Uterus (tissue), 4 donors: ENCODE data around the gene APOBEC3G. TPM values are rescaled to one million over a fixed set of nuclear protein-coding genes. Genes with fewer than 3 reads are reported as not detected.
"Not testable (repeated sequence)": the region's sequence is repeated elsewhere in the genome, so short reads cannot be mapped to it uniquely, and the experiment has no call there.

Source experiments
- DNase-seq, 2 donors: peaks; one replicate each; pipeline ENCODE4 v3.0.0-alpha.2; 2019 to 2020
- H3K27ac ChIP-seq, 2 donors: fragments of 200-600 bp; sonication (generic); 1 replicate in 1 of 2; 2 replicates in 1 of 2; pipeline ENCODE4 v1.5.1; 2016 to 2018
- H3K27me3 ChIP-seq, 2 donors: fragments of 200-600 bp; sonication (generic); one replicate each; pipeline ENCODE4 v1.5.1; 2018 to 2019; ENCODE audit warnings: control low read depth in 1 of 2
- H3K36me3 ChIP-seq, 2 donors: fragments of 200-600 bp; sonication (generic); one replicate each; pipeline ENCODE4 v1.5.1; 2019; ENCODE audit warnings: control low read depth in 1 of 2
- H3K4me1 ChIP-seq, 2 donors: fragments of 200-600 bp; sonication (generic); one replicate each; pipeline ENCODE4 v1.5.1; 2018 to 2019; ENCODE audit warnings: control low read depth in 1 of 2
- H3K4me3 ChIP-seq, 2 donors: fragments of 200-600 bp; sonication (generic); 1 replicate in 1 of 2; 2 replicates in 1 of 2; pipeline ENCODE4 v1.5.1; 2018 to 2019; ENCODE audit warnings: mild to moderate bottlenecking in 1 of 2
- H3K9me3 ChIP-seq, 2 donors: fragments of 200-600 bp; sonication (generic); one replicate each; pipeline ENCODE4 v1.5.1; 2019; ENCODE audit warnings: control low read depth in 1 of 2
- POLR2A ChIP-seq, 2 donors: fragments of 450-650 bp; IDR thresholded peaks; one replicate each; pipeline ENCODE4 v1.6.1; 2016; ENCODE audit warnings: antibody characterized with exemption in 2 of 2, mild to moderate bottlenecking in 1 of 2, moderate library complexity in 1 of 2
- intact Hi-C: fragments of 100-400 bp; cut with DNase I; formaldehyde crosslinking; loops from one replicate; pipeline ENCODE4 v1.15.1; 2023; ENCODE audit warnings: low total_unique reads
- total RNA-seq, 4 donors: library from RNA; depleted of rRNA in 3 of 4; stranded (reverse); fragments of >200 nt in 3 of 4; gene quantifications; one replicate each; pipeline versions ENCODE4 v1.1.0 to v1.2.4, GENCODE V29; 2014 to 2023
- TF ChIP-seq, protein P1 (sequence below), 4 experiments: fragments of 200-600 bp in 2 of 4; fragments of 450-650 bp in 2 of 4; sonication (generic) in 2 of 4; IDR thresholded peaks; one replicate each; pipeline ENCODE4 v1.5.1; 2016 to 2019; ENCODE audit warnings: antibody characterized with exemption in 4 of 4, mild to moderate bottlenecking in 2 of 4, moderate library complexity in 1 of 4
- donor health status: DM: yes; HTN: yes; CAD: no.

Gene APOBEC3G
- total RNA-seq: 10 to 100 TPM in 3 of 4 donors, 1 to 10 TPM in 1; 5.9 to 36.1 (median 21.6) TPM

- peak within 1 kb of the TSS; percentile 23 to 41 for H3K4me3 ChIP-seq
- H3K4me1 ChIP-seq, intact Hi-C loops, H3K36me3 ChIP-seq, H3K27me3 ChIP-seq, H3K9me3 ChIP-seq: not testable (repeated sequence)
- peak; percentile 51 to 55 for DNase-seq
- H3K27ac ChIP-seq: peak within 1 kb of the TSS; percentile 78 to 82
Measured at GRCh38 chr22:39077026-39077840, at the start of gene APOBEC3G. Gene APOBEC3G, plus strand, starts transcription at chr22:39077275. Its CDS starts 87 bp downstream, at chr22:39077362.

DNA sequence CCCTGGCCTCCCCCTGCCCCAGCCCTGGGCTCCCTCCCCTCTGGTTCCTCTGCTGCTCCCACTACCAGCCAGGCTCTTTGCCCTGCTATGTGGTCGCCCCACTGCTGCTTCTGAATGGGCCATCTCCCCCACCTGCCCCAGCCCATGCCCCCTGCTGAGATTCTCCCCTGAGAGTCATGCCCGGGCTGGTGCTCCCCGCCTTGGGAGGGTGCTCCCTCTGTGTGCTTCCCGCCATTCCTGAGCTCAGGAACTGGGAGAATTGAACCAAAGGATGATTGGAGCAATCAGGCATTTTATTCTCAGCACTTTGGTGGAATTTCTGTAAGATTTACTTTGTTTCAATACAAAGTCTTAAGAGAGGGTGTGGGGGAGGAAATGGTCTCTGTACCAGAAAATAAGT lies 49.4 kb upstream of the APOBEC3G start:
- Histone ChIP-seq H3K9me3 (no peaks in the 10 kb centered on the region), H3K36me3 (no peaks in the 10 kb centered on the region), H3K27ac (no peak overlapping the region), H3K4me3 (no peak overlapping the region), H3K4me1 (no peaks in the 10 kb centered on the region), H3K27me3 (no peaks in the 10 kb centered on the region)
- no peak for DNase-seq
- no peak for TF ChIP-seq POLR2A (IDR thresholded peaks at IDR 0.05)
- TF ChIP-seq, protein P1, sequence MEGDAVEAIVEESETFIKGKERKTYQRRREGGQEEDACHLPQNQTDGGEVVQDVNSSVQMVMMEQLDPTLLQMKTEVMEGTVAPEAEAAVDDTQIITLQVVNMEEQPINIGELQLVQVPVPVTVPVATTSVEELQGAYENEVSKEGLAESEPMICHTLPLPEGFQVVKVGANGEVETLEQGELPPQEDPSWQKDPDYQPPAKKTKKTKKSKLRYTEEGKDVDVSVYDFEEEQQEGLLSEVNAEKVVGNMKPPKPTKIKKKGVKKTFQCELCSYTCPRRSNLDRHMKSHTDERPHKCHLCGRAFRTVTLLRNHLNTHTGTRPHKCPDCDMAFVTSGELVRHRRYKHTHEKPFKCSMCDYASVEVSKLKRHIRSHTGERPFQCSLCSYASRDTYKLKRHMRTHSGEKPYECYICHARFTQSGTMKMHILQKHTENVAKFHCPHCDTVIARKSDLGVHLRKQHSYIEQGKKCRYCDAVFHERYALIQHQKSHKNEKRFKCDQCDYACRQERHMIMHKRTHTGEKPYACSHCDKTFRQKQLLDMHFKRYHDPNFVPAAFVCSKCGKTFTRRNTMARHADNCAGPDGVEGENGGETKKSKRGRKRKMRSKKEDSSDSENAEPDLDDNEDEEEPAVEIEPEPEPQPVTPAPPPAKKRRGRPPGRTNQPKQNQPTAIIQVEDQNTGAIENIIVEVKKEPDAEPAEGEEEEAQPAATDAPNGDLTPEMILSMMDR (IDR thresholded peaks at IDR 0.05): no peak
- intact Hi-C loops: no loop called here

- intact Hi-C loops: no loop called here
- no peak overlapping the region for H3K27ac ChIP-seq
- TF ChIP-seq, protein P1 (IDR thresholded peaks at IDR 0.05): no peak
- no peak for TF ChIP-seq POLR2A (IDR thresholded peaks at IDR 0.05)
Measured at GRCh38 chr22:39028281-39028680, 48.8 kb upstream of the APOBEC3G start.

DNA sequence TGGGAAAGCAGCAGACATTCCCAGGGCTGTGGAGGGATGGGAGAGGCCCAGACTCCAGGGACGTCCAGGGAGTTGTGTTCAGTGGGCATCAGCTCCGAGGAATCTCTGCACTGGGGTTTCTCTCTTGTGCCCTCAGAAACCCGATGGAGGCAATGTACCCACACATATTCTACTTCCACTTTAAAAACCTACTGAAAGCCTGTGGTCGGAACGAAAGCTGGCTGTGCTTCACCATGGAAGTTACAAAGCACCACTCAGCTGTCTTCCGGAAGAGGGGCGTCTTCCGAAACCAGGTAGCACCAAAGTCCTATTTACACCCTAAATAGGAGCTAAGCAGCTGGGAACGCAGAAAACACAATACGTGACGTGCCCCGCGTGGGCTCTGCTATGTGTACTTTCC lies 47.8 kb upstream of the APOBEC3G start:
- DNase-seq: no peak
- intact Hi-C loops: no loop called here
- H3K27me3 ChIP-seq: no peaks in the 10 kb centered on the region
- no peaks in the 10 kb centered on the region for H3K4me1 ChIP-seq
- no peak overlapping the region for H3K4me3 ChIP-seq
- TF ChIP-seq, protein P1 (IDR thresholded peaks at IDR 0.05): no peak
- TF ChIP-seq POLR2A (IDR thresholded peaks at IDR 0.05): no peak
- H3K9me3 ChIP-seq: no peaks in the 10 kb centered on the region
- H3K27ac ChIP-seq: no peak overlapping the region
- no peaks in the 10 kb centered on the region for H3K36me3 ChIP-seq

More at GRCh38 chr22:39028281-39028680, 48.8 kb upstream of the APOBEC3G start:
- Histone ChIP-seq H3K4me1 (no peaks in the 10 kb centered on the region), H3K36me3 (no peaks in the 10 kb centered on the region), H3K9me3 (no peaks in the 10 kb centered on the region), H3K27me3 (no peaks in the 10 kb centered on the region), H3K4me3 (no peak overlapping the region)
- DNase-seq: no peak

DNA sequence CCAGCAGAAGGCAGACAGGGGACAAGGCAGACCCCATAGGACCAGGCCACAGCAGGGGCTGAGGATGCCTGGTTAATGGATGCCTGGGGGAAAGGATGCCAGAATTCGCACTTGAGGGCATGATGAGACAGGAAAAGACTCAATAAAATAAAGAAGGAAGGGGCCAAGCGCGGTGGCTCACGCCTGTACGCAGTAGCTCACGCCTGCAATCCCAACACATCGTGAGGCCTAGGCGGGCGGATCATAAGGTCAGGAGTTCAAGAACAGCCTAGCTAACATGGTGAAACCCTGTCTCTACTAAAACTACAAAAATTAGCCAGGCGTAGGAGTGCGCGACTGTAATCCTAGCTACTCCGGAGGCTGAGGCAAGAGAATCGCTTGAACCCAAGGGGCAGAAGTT lies 46.4 kb upstream of the APOBEC3G start:
- no peaks in the 10 kb centered on the region for H3K9me3 ChIP-seq
- H3K4me3 ChIP-seq: no peak overlapping the region
- intact Hi-C loops: no loop called here
- H3K27ac ChIP-seq: no peak overlapping the region
- H3K4me1 ChIP-seq: no peaks in the 10 kb centered on the region
- no peaks in the 10 kb centered on the region for H3K36me3 ChIP-seq
- DNase-seq: no peak
- TF ChIP-seq, protein P1 (IDR thresholded peaks at IDR 0.05): no peak
- no peak for TF ChIP-seq POLR2A (IDR thresholded peaks at IDR 0.05)
- no peaks in the 10 kb centered on the region for H3K27me3 ChIP-seq

- intact Hi-C loops, H3K4me1 ChIP-seq: not testable (repeated sequence)
Measured at GRCh38 chr22:39031434-39032295, 45.4 kb upstream of the APOBEC3G start.

GRCh38 chr22:39037071-39037470 lies 40.0 kb upstream of the APOBEC3G start:
- H3K9me3 ChIP-seq, H3K4me1 ChIP-seq, H3K36me3 ChIP-seq, H3K4me3 ChIP-seq, intact Hi-C loops, DNase-seq, H3K27ac ChIP-seq, H3K27me3 ChIP-seq: not testable (repeated sequence)

More at GRCh38 chr22:39031434-39032295, 45.4 kb upstream of the APOBEC3G start:
- not testable (repeated sequence) for H3K9me3 ChIP-seq, H3K36me3 ChIP-seq, H3K27ac ChIP-seq, DNase-seq, H3K4me3 ChIP-seq, H3K27me3 ChIP-seq
